Panc1 (cell line): ENCODE measurements around the gene RAPGEF5. TPM values are rescaled to one million over a fixed set of nuclear protein-coding genes. Genes with fewer than 3 reads are reported as not detected.

Experiments
- ATAC-seq: fragments of 200-7000 bp; cut with Tn5 transposase; 2 replicates; pipeline ENCODE4 v1.9.1; 2020; ENCODE audit warnings: mild to moderate bottlenecking, moderate library complexity
- BruUV-seq: library from RNA; stranded (reverse); fragments of 400-500 nt; replicated peaks from 2 replicates; lab custom pipeline; 2021; lab: Mats Ljungman, UMichigan
- CTCF ChIA-PET: fragments of 300-600 bp; sonication (Branson Sonifier 250); formaldehyde crosslinking; loops from one replicate; lab custom pipeline; 2022; ENCODE audit warnings: antibody characterized with exemption; lab: Charles Lee
- POLR2A ChIA-PET: fragments of 300-600 bp; sonication (Branson Sonifier 250); formaldehyde crosslinking; loops from one replicate; lab custom pipeline; 2022; ENCODE audit warnings: antibody characterized with exemption; lab: Charles Lee
- DNase-seq: peaks from one replicate; pipeline ENCODE4 v3.0.0-alpha.2; 2010; ENCODE audit warnings: low read depth, low spot score
- H3K27ac ChIP-seq: 2 replicates; pipeline ENCODE4 v1.5.1; 2011; ENCODE audit warnings: mild to moderate bottlenecking, low read length, inconsistent platforms
- H3K27me3 ChIP-seq: fragments of 200-500 bp; sonication (Bioruptor generic); 2 replicates; pipeline ENCODE4 v1.6.0; 2014; ENCODE audit warnings: low read length, inconsistent platforms; ENCODE audit not compliant: control insufficient read depth, insufficient read depth
- H3K36me3 ChIP-seq: fragments of 200-500 bp; sonication (Bioruptor generic); 2 replicates; pipeline ENCODE4 v1.5.1; 2014; ENCODE audit warnings: inconsistent platforms, mild to moderate bottlenecking, low read length, moderate library complexity; ENCODE audit not compliant: control insufficient read depth, insufficient read depth
- H3K4me1 ChIP-seq: 2 replicates; pipeline ENCODE4 v1.5.1; 2011; ENCODE audit warnings: inconsistent platforms, mild to moderate bottlenecking, low read length, moderate library complexity; ENCODE audit not compliant: control insufficient read depth, insufficient read depth
- H3K4me3 ChIP-seq, 2 experiments: 2 replicates each; pipeline ENCODE4 v1.5.1; 2011 to 2012; ENCODE audit warnings: low read depth in 2 of 2, low read length in 2 of 2, mild to moderate bottlenecking in 2 of 2, inconsistent platforms in 1 of 2, moderate library complexity in 1 of 2
- H3K9me3 ChIP-seq: fragments of 200-500 bp; sonication (Bioruptor generic); 2 replicates; pipeline ENCODE4 v1.5.1; 2014; ENCODE audit warnings: low read depth, mild to moderate bottlenecking, inconsistent platforms, low read length, moderate library complexity; ENCODE audit not compliant: control insufficient read depth, insufficient read depth
- CTCF ChIP-seq: fragments of 450-650 bp; IDR thresholded peaks from 2 replicates; pipeline ENCODE4 v1.5.1; 2017; ENCODE audit warnings: mild to moderate bottlenecking
- POLR2AphosphoS5 ChIP-seq: IDR thresholded peaks from 2 replicates; pipeline ENCODE4 v1.6.1; 2012; ENCODE audit warnings: mild to moderate bottlenecking, low read depth, low read length, moderate library complexity
- REST ChIP-seq, 2 experiments: IDR thresholded peaks; 2 replicates each; pipeline ENCODE4 v1.6.1; 2011 to 2012; ENCODE audit warnings: low read depth in 2 of 2, control low read depth in 1 of 2, low read length in 1 of 2, mild to moderate bottlenecking in 1 of 2, moderate library complexity in 1 of 2; ENCODE audit not compliant: insufficient read depth in 1 of 2
- SIN3A ChIP-seq: IDR thresholded peaks from 2 replicates; pipeline ENCODE4 v1.6.1; 2012; ENCODE audit warnings: low read depth, mild to moderate bottlenecking, low read length, moderate library complexity, borderline replicate concordance; ENCODE audit not compliant: insufficient read depth
- TCF7L2 ChIP-seq: IDR thresholded peaks from 2 replicates; pipeline ENCODE4 v1.6.1; 2011; ENCODE audit warnings: mild to moderate bottlenecking, low read depth, low read length, inconsistent platforms
- in situ Hi-C: cut with HindIII; loops from 2 replicates; pipeline ENCODE4 v1.10.0; 2016; ENCODE audit warnings: low sequenced_read_pairs, low pct_unique_long_range_greater_than_20kb
- intact Hi-C: fragments of 100-400 bp; cut with micrococcal nuclease; formaldehyde crosslinking; loops from one replicate; pipeline ENCODE4 v1.10.0; 2022; ENCODE audit not compliant: unreplicated experiment
- total RNA-seq: library from RNA; stranded (reverse); gene quantifications from one replicate; pipeline ENCODE4 v1.2.1, GENCODE V29; 2021; ENCODE audit not compliant: unreplicated experiment

The RAPGEF5 gene
- total RNA-seq, 1 experiment from 2014 or later, result 1.4 TPM

- Histone ChIP-seq H3K27me3 (no peaks in the 10 kb centered on the region), H3K9me3 (no peaks in the 10 kb centered on the region), H3K27ac (no peak overlapping the region), H3K4me1 (no peaks in the 10 kb centered on the region), H3K36me3 (no peaks in the 10 kb centered on the region), H3K4me3 (no peak overlapping the region)
- in situ Hi-C loops, result no loop called here
- CTCF ChIA-PET, result no interaction called here
- POLR2A ChIA-PET, result no interaction called here
- intact Hi-C loops, result no loop called here
- DNase-seq (no peak), ATAC-seq (no peak)
- TF ChIP-seq TCF7L2 (no peak), REST (IDR thresholded peaks at IDR 0.05; ENCODE audit: insufficient read depth in 1 of 2, low read depth in 2 of 2, low read length in 1 of 2) (no peak), CTCF (no peak), SIN3A (no peak), POLR2AphosphoS5 (no peak)
- BruUV-seq, result no TSS peak
These were observed 106.6 kb downstream of the RAPGEF5 start for GRCh38 chr7:22250390-22250789.

- ATAC-seq (no peak), DNase-seq (no peak)
- no TSS peak for BruUV-seq
- ChIA-PET POLR2A (no interaction called here), CTCF (no interaction called here)
- in situ Hi-C loops (no loop called here), intact Hi-C loops (no loop called here)
- TF ChIP-seq REST (IDR thresholded peaks at IDR 0.05; ENCODE audit: insufficient read depth in 1 of 2, low read depth in 2 of 2, low read length in 1 of 2) (no peak), CTCF (no peak), POLR2AphosphoS5 (no peak), TCF7L2 (no peak), SIN3A (no peak)
- no peak overlapping the region for H3K4me3 ChIP-seq
- H3K27ac ChIP-seq, result no peak overlapping the region
- no peaks in the 10 kb centered on the region for H3K36me3 ChIP-seq
- no peaks in the 10 kb centered on the region for H3K4me1 ChIP-seq
- no peaks in the 10 kb centered on the region for H3K27me3 ChIP-seq
- no peaks in the 10 kb centered on the region for H3K9me3 ChIP-seq
These were observed 108.7 kb downstream of the RAPGEF5 start for GRCh38 chr7:22248111-22248809.
